ENCODE measurements around the gene IL2RA. TPM values are rescaled to one million over a fixed set of nuclear protein-coding genes. Genes with fewer than 3 reads are reported as not detected.
A peak's percentile ranks its signal among the peaks of the same experiment; 100 is the strongest.

Gene IL2RA
- total RNA-seq, 4 donors from 2014 or later = 0.70 to 3.8 (median 3.0) TPM; not detected in 1

- 72 to 82% methylated on average over 2 of the region's 2 CpGs for WGBS, 2 donors
- Histone ChIP-seq H3K4me1 (peaks cover 0 to 14% (median 0%) of the 10 kb centered on the region in 3 donors), H3K27me3 (peaks cover 0 to 16% (median 0%) of the 10 kb centered on the region in 4 donors), H3K4me3 (no peak overlapping the region), H3K27ac (no peak overlapping the region), H3K36me3 (no peaks in the 10 kb centered on the region), H3K9me3 (no peaks in the 10 kb centered on the region)
- no peak for TF ChIP-seq POLR2A (IDR thresholded peaks at IDR 0.05)
- TF ChIP-seq CTCF (IDR thresholded peaks at IDR 0.05) = no peak
- intact Hi-C loops (cut with DNase I) = no loop called here
- no peak for DNase-seq
These were observed 24.0 kb downstream of the IL2RA start for GRCh38 chr10:6038071-6038631.

GRCh38 chr10:6037422-6037821, 24.7 kb downstream of the IL2RA start:
- Histone ChIP-seq H3K9me3 (no peaks in the 10 kb centered on the region), H3K36me3 (no peaks in the 10 kb centered on the region), H3K4me3 (no peak overlapping the region), H3K27me3 (peaks cover 0 to 16% (median 0%) of the 10 kb centered on the region in 4 donors), H3K27ac (no peak overlapping the region), H3K4me1 (peaks cover 0 to 14% (median 0%) of the 10 kb centered on the region in 3 donors)
- intact Hi-C loops (cut with DNase I) = no loop called here
- no peak for DNase-seq
- WGBS, 2 donors = 82 to 87% methylated on average over 7 to 8 of the region's 8 CpGs
- TF ChIP-seq POLR2A (IDR thresholded peaks at IDR 0.05) (no peak), CTCF (IDR thresholded peaks at IDR 0.05) (no peak)

GRCh38 chr10:6036861-6037321, 25.3 kb downstream of the IL2RA start:
- intact Hi-C loops (cut with DNase I) = no loop called here
- TF ChIP-seq CTCF (IDR thresholded peaks at IDR 0.05) (no peak), POLR2A (IDR thresholded peaks at IDR 0.05) (no peak)

GRCh38 chr10:6035931-6036575, 26.1 kb downstream of the IL2RA start:
- peaks cover 0 to 16% (median 0%) of the 10 kb centered on the region in 4 donors for H3K27me3 ChIP-seq
- H3K4me3 ChIP-seq = no peak overlapping the region
- no peaks in the 10 kb centered on the region for H3K9me3 ChIP-seq
- 74 to 88% methylated on average over 11 to 12 of the region's 13 CpGs for WGBS, 2 donors
- peaks cover 0 to 14% (median 0%) of the 10 kb centered on the region in 3 donors for H3K4me1 ChIP-seq
- no peak overlapping the region for H3K27ac ChIP-seq
- no peak for TF ChIP-seq CTCF (IDR thresholded peaks at IDR 0.05)
- TF ChIP-seq POLR2A (IDR thresholded peaks at IDR 0.05) = no peak
- intact Hi-C loops (cut with DNase I) = no loop called here
- DNase-seq = no peak
- H3K36me3 ChIP-seq = no peaks in the 10 kb centered on the region

More at GRCh38 chr10:6036861-6037321, 25.3 kb downstream of the IL2RA start:
- H3K27me3 ChIP-seq = peaks cover 0 to 16% (median 0%) of the 10 kb centered on the region in 4 donors
- H3K4me3 ChIP-seq = no peak overlapping the region
- peaks cover 0 to 14% (median 0%) of the 10 kb centered on the region in 3 donors for H3K4me1 ChIP-seq
- DNase-seq = no peak
- H3K9me3 ChIP-seq = no peaks in the 10 kb centered on the region
- H3K36me3 ChIP-seq = no peaks in the 10 kb centered on the region
- H3K27ac ChIP-seq = no peak overlapping the region
- 63 to 72% methylated on average over 10 of the region's 11 CpGs for WGBS, 2 donors

- WGBS, 2 donors = 80 to 82% methylated on average over 9 to 10 of the region's 13 CpGs
- no peak overlapping the region for H3K4me3 ChIP-seq
- H3K27me3 ChIP-seq = peaks cover 0 to 16% (median 0%) of the 10 kb centered on the region in 4 donors
- H3K36me3 ChIP-seq = no peaks in the 10 kb centered on the region
- no peak for TF ChIP-seq CTCF (IDR thresholded peaks at IDR 0.05)
- TF ChIP-seq POLR2A (IDR thresholded peaks at IDR 0.05) = no peak
- H3K27ac ChIP-seq = peak overlapping the region in 1 of 4 donors; percentile 42
- intact Hi-C loops (cut with DNase I) = no loop called here
- H3K4me1 ChIP-seq = peaks cover 0 to 14% (median 0%) of the 10 kb centered on the region in 3 donors
- no peak for DNase-seq
- H3K9me3 ChIP-seq = peaks cover 0 to 5% (median 0%) of the 10 kb centered on the region in 3 donors
These were observed 26.9 kb downstream of the IL2RA start for GRCh38 chr10:6035101-6035834.
